Measurements from ENCODE around the gene TIE1.

GRCh38 chr1:43360616-43361015 is 59.8 kb downstream of the TIE1 start:
- TF ChIP-seq, protein P1, sequence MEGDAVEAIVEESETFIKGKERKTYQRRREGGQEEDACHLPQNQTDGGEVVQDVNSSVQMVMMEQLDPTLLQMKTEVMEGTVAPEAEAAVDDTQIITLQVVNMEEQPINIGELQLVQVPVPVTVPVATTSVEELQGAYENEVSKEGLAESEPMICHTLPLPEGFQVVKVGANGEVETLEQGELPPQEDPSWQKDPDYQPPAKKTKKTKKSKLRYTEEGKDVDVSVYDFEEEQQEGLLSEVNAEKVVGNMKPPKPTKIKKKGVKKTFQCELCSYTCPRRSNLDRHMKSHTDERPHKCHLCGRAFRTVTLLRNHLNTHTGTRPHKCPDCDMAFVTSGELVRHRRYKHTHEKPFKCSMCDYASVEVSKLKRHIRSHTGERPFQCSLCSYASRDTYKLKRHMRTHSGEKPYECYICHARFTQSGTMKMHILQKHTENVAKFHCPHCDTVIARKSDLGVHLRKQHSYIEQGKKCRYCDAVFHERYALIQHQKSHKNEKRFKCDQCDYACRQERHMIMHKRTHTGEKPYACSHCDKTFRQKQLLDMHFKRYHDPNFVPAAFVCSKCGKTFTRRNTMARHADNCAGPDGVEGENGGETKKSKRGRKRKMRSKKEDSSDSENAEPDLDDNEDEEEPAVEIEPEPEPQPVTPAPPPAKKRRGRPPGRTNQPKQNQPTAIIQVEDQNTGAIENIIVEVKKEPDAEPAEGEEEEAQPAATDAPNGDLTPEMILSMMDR (IDR thresholded peaks at IDR 0.05) = no peak
- no peak for TF ChIP-seq POLR2A (IDR thresholded peaks at IDR 0.05)

Data from right lobe of liver (tissue), 4 donors.